Neural cell (in vitro differentiated cells): ENCODE measurements around the gene TMTC1.

ENCODE experiments used
- CTCF ChIP-seq: fragments of 450-650 bp; IDR thresholded peaks from 2 replicates; pipeline ENCODE4 v1.5.1; 2014; ENCODE audit warnings: antibody characterized with exemption, mild to moderate bottlenecking, moderate library complexity; ENCODE audit not compliant: poor library complexity, severe bottlenecking
- EP300 ChIP-seq: fragments of 450-650 bp; conservative IDR thresholded peaks from 2 replicates; pipeline ENCODE4 v1.6.1; 2014; ENCODE audit warnings: antibody characterized with exemption, mild to moderate bottlenecking, moderate library complexity; ENCODE audit not compliant: poor library complexity, severe bottlenecking
- MXI1 ChIP-seq: fragments of 450-650 bp; conservative IDR thresholded peaks from 2 replicates; pipeline ENCODE4 v1.6.1; 2014; ENCODE audit warnings: antibody characterized with exemption, mild to moderate bottlenecking; ENCODE audit not compliant: poor library complexity, severe bottlenecking
- POLR2AphosphoS5 ChIP-seq: IDR thresholded peaks from 2 replicates; pipeline ENCODE4 v1.6.1; 2012
- REST ChIP-seq: IDR thresholded peaks from 2 replicates; pipeline ENCODE4 v1.6.1; 2012; ENCODE audit warnings: borderline replicate concordance

- TF ChIP-seq CTCF (no peak), MXI1 (no peak), POLR2AphosphoS5 (no peak), REST (no peak), EP300 (no peak)
These were observed 94.8 kb downstream of the TMTC1 start for GRCh38 chr12:29688914-29689313.
